ENCODE data around the gene CCDC68.
"Not testable (repeated sequence)": the region's sequence is repeated elsewhere in the genome, so short reads cannot be mapped to it uniquely, and the experiment has no call there.

Gene CCDC68, protein sequence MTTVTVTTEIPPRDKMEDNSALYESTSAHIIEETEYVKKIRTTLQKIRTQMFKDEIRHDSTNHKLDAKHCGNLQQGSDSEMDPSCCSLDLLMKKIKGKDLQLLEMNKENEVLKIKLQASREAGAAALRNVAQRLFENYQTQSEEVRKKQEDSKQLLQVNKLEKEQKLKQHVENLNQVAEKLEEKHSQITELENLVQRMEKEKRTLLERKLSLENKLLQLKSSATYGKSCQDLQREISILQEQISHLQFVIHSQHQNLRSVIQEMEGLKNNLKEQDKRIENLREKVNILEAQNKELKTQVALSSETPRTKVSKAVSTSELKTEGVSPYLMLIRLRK

DNA sequence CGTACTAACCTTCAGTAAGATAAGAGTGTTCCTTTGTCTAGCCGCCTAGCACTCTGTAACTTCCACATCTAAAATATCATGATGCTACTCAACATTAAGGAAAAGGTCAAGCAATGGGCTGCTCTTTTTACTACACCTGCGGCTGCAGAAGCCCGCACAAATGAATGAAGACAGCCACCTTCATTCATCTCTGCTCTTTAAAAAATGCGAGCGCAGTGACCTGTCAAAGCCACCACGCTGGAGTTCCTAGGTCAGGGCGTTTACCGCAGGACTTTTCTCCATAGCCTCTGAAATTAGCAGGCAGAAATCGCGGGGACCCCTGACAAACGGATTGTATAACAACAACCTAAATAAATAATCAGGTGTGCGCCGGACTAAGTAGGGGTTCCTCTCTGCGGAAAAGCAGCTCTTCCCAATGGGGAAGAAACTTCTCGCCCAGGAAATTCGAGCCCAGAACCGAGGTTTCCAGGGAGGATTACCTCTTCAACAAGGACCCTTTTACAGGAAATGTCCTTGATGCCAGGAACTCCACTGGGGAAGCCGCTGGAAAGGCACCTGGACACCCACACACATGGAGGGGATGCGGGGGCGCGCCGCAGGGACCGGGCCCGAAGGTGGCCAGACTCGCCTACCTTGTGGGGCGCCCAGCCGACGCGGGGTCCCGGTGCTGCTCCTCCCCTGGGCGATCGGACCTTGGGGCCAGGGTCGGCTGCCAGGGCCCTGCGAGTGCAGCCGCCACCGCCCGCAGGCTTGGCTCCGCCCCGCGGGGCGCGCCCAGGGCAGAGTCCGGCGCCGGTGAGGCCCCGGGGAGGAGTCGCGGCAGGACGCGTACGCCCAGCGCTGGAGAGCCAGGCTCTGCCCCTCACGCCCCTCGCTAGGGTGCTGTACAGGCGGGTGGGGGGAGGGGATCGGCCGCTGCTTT lies at the start of gene CCDC68:
Gene CCDC68 (minus strand): TSS at position 758 of the 922 bp plus-strand sequence. CDS start 16,670 bp downstream, outside the sequence.
- no peak for DNase-seq

DNA sequence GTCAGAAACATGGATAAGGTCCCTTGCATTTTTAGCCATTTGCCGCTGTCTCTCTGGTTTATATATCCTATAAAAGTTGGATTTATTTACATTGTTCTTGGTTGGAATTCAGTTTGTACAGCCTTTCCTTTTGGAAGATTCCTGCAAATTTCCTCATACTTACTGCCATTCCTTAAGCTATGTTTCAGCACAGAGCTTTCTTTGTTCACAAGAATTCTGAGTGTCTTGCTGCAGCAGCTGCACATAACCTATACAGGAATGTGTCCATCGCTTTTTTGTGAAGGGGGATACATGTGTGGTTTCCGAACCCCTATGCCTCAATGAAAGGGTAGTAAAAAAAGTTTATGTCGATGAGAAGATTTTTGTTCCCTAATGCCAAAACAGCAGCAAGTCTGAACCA lies 48.3 kb upstream of the CCDC68 start:
- no peak for DNase-seq

DNA sequence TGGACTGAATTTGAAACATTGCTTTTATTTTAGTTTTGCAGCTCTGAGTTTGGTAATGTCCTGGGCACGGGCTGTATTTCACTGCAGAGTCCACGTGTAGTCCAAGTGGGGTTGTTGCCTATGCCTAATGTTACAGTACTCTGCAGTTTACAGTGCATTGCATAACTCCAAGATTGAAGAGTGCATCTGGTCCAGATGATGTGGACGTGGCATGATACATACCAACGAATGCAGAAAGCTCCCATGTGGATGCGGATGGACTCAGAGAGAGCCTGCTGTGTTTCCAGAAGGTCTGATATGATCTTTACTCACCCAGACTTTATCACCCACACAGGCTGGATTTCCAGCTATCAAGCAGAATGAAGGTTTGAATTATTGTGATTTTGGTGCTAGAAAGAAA lies 44.4 kb upstream of the CCDC68 start:
- DNase-seq: no peak

DNA sequence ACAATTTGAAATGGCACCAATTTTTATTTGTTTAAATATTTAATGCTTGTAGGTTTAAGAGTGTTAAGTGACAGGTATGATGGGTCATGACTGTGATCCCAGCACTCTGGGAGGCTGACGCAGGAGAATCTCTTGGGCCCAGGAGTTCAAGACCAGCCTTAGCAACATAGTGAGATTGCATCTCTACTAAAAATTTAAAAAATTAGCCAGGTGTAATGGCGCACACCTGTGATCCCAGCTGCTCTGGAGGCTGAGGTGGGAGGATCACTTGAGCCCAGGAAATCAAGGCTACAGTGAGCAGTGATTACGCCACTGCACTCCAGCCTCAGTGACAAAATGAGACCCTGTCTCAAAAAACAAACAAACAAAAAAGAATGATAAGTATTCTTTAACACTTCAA lies 43.0 kb upstream of the CCDC68 start:
- no peak for DNase-seq

DNA sequence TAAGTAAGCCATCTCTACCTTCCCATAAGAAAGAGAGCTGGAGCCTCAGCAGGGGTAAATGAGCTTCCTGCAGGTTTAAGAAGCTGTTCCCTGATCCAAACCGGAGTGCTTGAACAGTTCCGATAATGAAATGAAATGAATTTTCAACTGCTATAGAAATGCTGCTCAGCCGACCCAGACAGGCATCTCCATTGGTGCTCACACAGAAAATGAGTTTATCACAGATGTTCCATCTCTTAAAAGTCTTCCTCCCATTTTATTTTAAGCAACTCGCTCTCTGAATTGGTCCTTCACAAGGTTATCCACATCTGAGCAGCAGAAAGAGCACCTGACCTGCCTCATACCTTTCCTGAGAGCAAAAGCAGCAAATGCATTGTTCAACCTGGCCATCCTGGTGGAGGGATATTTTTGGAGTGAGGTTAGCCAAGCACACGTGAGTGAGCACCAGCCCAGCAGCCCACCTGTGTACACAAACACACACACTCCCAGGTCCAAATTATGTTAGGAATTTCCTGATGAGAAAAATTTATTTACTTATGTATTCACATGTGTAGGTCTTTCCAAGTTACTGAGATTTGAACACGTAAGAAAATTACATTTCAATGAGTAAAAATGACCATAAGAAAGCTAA lies 42.2 kb upstream of the CCDC68 start:
- DNase-seq: no peak

DNA sequence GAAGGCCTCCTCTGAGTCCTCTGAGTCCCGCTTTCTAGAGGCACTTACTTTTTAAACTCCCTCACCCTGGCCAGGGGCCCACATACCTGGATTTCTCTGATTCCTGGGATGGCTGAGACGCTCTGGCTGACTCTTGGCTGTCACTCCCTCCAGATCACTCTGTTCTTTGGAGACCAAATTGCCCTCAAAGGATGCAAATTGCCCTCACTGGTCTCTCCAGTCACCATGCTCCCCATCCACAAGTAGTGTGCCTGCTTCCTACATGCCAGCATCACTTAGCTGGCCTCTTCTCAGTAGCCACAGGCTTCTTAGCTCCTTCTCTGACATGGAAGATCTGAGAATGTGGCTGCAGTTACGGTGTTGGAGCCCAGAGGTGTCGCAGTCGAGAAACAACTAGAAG lies 41.3 kb upstream of the CCDC68 start:
- no peak for DNase-seq

DNA sequence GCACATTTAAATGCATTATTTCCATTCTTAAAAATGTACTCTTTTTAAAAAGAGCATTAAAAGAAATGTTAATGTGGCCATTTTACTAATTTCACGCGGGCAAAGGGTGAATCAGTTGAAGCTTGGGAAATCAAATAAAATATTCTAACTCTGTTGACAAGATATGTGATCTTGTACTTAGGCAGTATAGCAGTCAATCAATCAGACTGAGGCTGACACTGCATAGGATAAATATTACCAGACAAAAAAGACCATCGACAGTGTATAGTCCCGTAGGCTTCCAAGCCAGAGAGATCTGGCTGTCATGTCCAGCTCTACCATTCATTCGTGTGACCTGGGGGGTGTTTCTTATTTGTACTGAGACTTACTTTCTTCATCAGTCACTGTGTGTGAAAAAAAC lies 39.8 kb upstream of the CCDC68 start:
- no peak for DNase-seq

DNA sequence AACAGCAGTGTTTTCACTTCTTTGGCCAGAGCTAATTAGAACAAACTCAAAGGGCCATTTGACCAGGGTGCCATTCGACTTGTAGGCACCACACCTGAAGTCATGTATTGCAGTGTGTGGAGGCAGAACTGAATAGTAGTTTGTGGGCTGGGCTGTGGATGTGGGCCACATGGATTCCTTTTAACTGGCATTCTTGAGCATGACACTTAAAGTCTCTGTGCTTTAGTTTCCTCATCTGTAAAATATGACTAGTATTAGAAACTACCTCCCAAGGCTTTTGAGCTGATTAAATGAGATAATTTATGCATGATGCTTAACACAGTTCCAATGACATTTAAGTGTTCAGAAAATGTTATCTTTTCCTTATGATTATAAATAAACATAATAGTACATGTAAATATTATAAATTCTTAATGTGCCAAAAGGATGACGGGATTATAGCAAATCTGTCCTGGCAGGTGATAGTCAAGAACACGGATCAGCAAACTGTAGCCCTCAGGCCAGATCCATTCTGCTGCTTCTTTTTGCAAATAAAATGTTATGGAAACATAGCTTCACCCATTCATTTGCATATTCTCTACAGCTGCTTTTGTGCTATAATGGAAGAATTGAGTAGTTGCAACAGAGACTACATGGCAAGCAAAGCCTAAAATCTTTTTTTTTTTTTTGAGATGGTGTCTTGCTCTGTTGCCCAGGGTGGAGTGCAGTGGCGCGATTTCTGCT lies 36.3 kb upstream of the CCDC68 start:
- DNase-seq: no peak

DNA sequence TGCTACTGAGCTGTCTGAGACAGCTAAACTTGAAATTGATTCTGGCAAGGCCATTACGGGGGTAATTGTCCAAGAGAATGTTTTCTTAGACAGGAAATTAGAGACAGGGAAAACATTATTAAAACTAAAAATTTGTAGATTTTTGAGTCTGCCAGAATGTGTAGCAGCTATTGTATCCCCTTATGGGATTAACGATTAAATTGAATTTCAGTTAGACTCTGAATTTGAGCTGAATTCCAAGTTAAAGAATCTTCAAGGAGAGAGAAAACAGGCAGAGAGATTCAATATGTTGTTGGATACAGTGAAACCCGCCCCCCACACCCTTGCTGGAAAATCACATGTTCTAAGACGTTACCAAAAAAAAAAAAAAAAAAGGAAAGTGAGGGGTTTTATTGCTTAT lies 32.7 kb upstream of the CCDC68 start:
- no peak for DNase-seq

DNA sequence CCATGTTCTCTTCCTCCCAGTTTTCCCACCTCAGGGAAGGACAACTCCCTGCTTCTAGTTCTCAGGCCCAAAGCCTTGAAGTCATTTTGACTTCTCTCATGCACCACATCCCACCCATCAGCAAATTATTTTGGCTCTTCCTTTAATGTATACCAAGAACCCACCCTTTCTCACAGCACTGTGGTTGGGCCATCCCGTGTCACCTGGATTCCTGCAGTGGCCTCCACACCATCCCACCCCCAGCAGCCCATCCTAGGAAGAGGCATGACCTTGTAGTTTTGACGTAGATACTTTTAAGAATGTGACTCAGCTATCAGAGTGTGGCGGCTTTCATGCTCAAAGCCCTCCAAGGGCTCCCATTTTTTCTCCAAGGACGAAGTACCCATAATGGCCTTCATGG lies 25.6 kb upstream of the CCDC68 start:
- no peak for DNase-seq

DNA sequence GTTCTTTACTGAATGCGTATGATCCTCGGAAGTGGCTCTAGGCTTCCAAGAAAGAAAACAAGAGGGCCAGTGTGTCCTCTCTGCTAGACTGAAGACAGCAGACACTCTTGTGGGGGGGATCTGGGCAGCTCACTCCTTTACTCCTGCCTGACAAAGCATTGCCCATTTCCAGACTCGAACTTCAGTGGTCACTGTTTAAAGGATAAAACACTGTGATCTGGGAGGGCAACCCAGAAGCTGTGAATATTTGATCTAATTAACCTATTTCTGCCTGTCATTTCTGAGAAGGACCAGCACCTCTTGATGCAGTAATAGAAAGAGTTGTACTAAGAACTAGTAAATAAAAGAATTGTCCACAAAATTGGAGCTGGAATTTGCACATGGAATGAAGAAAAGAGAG lies 24.5 kb upstream of the CCDC68 start:
- DNase-seq: no peak

DNA sequence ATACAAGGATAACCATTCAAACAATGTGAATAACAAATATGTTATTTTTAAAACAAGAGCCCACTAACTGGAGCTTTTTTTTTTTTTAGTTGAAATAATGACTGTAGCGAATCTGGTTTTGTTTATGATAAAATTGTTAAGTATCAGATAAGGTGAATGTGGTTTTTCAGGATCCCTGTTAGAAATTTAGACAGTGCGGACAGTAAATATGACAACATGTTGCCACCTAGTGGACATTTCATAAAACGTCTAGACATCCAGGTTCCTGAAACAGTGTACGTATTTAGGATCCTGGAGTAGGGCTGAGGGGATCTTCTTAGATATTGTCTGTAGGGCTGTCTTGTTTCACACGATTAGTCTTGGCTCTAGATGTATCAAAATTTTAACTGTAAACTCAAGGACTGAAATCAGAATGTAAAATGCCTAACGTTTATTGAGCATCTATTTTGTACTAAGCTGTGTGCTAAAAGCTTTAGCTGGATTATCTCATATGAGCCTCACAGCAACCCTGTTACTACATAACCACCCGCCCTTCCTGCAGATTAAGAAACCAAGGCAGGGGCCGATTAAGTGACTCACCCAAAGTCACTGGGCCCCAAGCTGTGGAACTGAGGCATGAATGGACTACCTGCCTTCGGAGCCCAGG lies 23.9 kb upstream of the CCDC68 start:
- no peak for DNase-seq

DNA sequence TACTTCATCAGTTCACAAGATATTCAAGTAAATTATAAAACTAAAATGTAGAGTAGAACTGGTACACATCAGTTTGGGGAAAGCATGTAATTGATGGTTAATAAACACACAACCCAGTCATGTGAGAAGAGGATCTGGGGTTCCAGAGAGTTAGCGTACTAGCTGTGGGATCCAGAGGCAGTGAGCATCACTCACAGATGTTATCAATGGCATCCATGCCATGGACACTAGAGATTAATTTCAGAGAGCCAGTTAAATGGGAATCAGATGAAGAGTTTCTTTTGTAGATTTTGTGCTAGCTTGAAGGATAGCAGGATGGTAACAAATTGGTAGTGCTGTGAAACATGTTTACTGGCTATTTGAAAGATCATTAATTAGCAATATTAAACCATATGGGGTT lies 21.8 kb upstream of the CCDC68 start:
- DNase-seq: no peak

DNA sequence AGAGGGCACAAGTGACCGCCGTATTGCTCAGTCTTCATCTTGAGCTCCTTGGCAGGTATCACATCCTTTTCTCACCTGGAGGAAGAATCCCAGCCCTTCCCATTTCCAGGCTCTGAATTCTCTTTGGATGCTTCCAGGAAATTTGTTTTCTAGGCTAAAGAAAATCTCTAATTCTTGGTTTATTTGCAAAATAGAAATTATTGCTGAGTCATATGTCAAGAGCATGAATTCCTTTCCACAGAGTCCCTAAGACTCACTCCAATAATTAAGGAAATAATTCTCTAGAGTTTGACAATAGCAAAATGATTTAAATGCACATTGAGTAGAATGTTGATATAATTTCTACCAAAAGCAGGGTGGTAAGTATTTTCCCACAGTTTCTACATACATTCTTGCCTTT lies 16.3 kb upstream of the CCDC68 start:
- no peak for DNase-seq

DNA sequence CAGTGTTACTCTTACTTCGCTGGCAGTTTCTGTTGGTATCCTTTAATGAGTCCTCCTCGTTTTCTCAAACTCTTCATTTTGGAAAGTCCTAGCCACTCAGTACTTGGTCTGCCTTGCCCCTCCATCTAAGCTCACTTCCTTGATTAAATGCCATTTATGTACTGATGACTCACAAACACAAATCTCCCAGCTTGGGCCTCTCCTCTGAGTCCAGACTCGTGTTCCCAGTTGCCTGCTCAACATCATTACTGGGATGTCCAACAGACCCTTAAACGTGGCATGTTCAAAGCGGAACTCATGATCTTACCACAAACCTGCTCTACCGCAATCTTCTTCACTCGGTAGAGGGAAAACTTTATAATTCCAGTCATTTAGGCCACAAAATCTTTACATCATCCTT lies 13.8 kb upstream of the CCDC68 start:
- no peak for DNase-seq

DNA sequence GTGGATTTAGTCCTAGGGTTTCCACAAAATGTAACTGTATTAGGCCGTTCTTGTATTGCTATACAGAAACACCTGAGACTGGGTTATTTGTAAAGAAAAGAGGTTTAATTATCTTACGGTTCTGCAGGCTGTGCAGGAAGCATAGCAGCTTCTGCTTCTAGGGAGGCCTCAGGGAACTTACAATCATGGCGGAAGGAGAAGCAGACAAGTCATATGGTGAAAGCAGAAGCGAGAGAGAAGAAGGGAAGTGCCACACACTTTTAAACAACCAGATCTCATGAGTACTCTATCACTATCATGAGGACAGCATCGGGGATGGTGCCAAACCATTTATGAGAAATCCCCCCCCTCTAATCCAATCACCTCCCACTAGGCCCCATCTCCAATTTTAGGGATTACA lies 9.5 kb upstream of the CCDC68 start:
- no peak for DNase-seq

DNA sequence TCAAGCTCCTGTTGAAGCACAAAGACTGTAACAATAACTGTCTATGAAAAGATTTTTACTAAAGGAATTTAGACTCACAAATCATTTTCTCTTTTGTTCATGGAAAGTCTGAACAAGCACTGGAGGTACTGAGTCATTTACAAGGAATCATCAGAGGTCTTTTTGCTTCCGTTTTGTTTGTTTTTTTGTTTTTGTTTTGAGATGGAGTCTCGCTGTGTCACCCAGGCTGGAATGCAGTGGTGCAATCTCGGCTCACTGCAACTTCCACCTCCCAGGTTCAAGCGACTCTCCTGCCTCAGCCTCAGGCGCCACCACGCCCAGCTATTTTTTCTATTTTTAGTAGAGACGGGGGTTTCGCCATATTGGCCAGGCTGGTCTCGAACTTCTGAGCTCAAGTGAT lies 9.0 kb upstream of the CCDC68 start:
- DNase-seq: not testable (repeated sequence)

DNA sequence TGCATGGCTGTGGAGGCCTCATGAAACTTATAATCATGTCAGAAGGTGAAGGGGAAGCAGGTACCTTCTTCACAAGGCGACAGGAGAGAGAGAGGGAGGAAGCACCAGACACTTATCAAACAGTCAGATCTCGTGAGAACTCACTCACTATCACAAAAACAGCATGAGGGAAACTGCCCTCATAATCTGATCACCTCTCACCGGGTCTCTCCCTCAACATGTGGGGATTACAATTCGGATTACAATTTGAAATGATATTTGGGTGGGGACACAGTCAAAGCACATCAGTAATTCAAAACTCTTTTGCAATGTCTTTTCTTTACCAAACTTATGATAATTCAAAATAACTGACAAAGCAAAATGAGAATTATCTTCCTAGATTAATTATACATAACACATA lies 8.5 kb upstream of the CCDC68 start:
- DNase-seq: no peak

DNA sequence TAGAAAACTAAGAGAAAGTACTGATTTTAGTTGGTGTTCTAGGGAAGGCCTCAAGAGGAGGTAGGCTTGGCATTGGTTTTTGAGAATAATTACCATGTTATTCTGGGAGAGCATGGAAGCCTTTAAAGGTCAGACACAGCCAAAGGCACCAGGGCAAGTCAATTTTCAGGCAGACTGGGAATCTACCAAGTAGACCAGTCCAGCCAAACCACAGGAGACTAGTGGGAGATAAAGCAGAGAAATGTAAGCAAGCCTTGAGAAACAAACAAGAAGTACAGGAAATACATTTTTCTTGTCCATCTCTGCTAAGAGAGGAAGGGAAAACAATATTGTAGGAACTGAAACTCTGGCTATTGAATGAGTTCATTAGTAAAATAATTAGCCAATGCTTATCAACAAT lies 5.5 kb upstream of the CCDC68 start:
- DNase-seq: no peak

DNA sequence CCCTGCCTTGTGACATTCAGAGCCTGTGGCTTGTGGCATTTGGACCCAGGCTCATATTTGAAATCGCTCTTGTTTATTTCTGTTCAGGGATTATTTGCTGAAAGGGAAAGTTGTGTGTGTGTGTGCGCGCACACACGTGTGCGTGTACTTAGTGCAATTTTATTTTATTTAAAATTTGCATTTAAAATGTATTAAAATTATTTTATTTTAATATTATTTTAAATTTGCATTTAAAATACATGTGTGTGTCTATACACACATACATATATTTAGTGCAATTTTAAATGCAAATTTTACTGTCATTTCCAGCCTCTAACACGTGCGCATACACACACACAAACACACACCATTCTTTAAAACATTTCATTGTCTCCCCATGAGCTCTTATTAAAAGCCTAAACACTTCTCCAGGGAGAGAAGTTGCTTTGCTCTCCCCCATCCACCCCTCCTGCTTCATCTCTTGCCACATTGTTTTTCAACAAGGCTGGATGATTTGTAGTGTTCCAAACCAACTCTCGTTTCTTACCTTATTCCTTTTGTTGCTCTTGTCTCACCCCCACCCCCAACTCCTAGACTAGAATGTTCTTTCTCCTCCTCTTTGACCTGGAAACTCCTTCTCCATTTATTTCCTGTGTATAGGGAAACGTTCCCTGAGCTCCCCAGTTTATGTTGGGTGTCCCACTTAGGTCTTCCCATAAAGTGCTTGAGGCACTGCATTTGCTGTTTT lies 3.8 kb upstream of the CCDC68 start:
- DNase-seq: no peak

DNA sequence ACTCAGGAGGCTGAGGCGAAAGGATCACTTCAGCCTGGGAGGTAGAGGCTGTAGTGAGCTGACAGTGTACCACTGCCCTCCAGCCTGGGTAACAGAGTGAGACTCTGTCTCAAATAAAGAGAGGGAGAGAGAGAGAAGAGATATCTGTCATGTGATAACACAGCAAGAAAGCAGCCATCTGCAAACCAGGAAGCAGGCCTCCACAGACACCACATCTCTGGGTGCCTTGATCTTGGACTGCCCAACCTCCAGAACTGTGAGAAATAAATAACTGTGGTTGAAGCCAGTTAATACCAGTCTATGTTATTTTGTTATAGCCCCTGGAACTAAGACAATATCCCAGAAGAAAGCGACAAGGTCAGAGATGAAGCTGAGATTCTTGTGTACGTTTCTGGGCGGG lies 2.6 kb upstream of the CCDC68 start:
- no peak for DNase-seq

DNA sequence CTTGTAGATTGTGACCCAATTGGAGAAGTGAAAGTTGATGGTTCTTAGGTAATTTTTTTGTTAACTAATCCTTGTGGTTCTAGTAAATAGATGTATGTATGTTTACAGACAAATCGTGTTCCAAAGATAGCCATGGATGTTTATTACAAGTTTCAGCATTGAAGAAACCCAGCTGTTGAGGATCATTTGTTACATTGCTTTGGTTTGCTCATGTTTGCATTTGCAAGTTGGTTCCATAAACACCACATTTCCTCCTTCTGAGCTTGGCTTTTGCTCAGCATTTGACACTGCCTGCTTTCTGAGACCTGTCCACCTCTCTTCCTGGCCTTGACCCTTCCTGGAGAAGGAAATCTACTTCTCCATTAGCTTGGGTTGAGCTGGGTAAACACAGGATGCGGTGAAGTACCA lies 1.8 kb upstream of the CCDC68 start:
- no peak for DNase-seq

Data from GOT3 (cell line).